Neural cell (in vitro differentiated cells): ENCODE results near the gene ATF6B.

Experiments
- EP300 ChIP-seq: fragments of 450-650 bp; conservative IDR thresholded peaks from 2 replicates; pipeline ENCODE4 v1.6.1; 2014; ENCODE audit warnings: antibody characterized with exemption, mild to moderate bottlenecking, moderate library complexity; ENCODE audit not compliant: poor library complexity, severe bottlenecking
- EZH2 ChIP-seq: fragments of 200-600, 300-800 bp; shearing (Covaris generic), sonication (generic); IDR thresholded peaks from 2 replicates; pipeline ENCODE4 v1.6.1; 2014; ENCODE audit warnings: antibody characterized with exemption, low read length, borderline replicate concordance, mild to moderate bottlenecking; ENCODE audit not compliant: insufficient read depth, poor library complexity, severe bottlenecking
- POLR2AphosphoS5 ChIP-seq: IDR thresholded peaks from 2 replicates; pipeline ENCODE4 v1.6.1; 2012
- RAD21 ChIP-seq: fragments of 450-650 bp; conservative IDR thresholded peaks from 2 replicates; pipeline ENCODE4 v1.6.1; 2014; ENCODE audit warnings: antibody characterized with exemption, mild to moderate bottlenecking, moderate library complexity
- SMC3 ChIP-seq: fragments of 450-650 bp; conservative IDR thresholded peaks from 2 replicates; pipeline ENCODE4 v1.6.1; 2014; ENCODE audit warnings: antibody characterized with exemption, mild to moderate bottlenecking, moderate library complexity; ENCODE audit not compliant: poor library complexity
- TAF1 ChIP-seq: IDR thresholded peaks from 2 replicates; pipeline ENCODE4 v1.6.1; 2012; ENCODE audit warnings: low read depth
- TF ChIP-seq, protein P1 (sequence below): fragments of 450-650 bp; IDR thresholded peaks from 2 replicates; pipeline ENCODE4 v1.5.1; 2014; ENCODE audit warnings: antibody characterized with exemption, mild to moderate bottlenecking, moderate library complexity; ENCODE audit not compliant: poor library complexity, severe bottlenecking

- TF ChIP-seq TAF1 (no peak), EZH2 (no peak), RAD21 (no peak), POLR2AphosphoS5 (no peak), EP300 (no peak), SMC3 (no peak)
- TF ChIP-seq, protein P1, sequence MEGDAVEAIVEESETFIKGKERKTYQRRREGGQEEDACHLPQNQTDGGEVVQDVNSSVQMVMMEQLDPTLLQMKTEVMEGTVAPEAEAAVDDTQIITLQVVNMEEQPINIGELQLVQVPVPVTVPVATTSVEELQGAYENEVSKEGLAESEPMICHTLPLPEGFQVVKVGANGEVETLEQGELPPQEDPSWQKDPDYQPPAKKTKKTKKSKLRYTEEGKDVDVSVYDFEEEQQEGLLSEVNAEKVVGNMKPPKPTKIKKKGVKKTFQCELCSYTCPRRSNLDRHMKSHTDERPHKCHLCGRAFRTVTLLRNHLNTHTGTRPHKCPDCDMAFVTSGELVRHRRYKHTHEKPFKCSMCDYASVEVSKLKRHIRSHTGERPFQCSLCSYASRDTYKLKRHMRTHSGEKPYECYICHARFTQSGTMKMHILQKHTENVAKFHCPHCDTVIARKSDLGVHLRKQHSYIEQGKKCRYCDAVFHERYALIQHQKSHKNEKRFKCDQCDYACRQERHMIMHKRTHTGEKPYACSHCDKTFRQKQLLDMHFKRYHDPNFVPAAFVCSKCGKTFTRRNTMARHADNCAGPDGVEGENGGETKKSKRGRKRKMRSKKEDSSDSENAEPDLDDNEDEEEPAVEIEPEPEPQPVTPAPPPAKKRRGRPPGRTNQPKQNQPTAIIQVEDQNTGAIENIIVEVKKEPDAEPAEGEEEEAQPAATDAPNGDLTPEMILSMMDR = no peak
Observed at GRCh38 chr6:32170294-32170693, 42.2 kb upstream of the ATF6B start.
